ENCODE results near the gene TRIM31. TPM values are rescaled to one million over a fixed set of nuclear protein-coding genes. Genes with fewer than 3 reads are reported as not detected.

Gene TRIM31
- total and polyA plus RNA-seq, 2 donors (not counting 3 experiments of a cell fraction or from before 2014, with no cell fraction given): not detected

DNA sequence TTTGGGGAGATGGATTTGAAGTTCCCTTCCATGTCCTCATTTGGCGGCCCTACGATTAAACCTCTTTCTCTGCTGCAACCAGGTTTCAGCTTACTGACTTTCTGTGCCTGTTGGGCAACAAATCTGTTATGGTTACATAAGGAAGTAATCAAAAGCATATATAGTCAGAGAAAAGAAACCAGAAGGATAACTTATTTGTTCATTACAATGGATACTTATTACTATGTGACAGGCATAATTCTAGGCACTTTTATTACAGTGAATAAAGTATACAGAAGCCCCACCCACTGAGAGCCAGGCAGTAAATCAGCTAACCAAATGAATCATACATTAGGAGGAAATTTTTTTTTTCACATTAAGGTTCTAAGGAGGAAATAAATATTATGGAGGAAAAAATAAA is 9.6 kb upstream of the TRIM31 start:
- H3K4me2 ChIP-seq (ENCODE audit: insufficient read depth, low read length): no peak overlapping the region
- H3K9ac ChIP-seq (replicated peaks; ENCODE audit: extremely low read depth, insufficient read depth, low read length): no peak overlapping the region
- H3K4me1 ChIP-seq (ENCODE audit: control insufficient read depth, extremely low read depth, insufficient read depth, low read length): no peaks in the 10 kb centered on the region
- H3K27ac ChIP-seq (ENCODE audit: insufficient read depth, low read depth, low read length): no peak overlapping the region
- H3K27me3 ChIP-seq (ENCODE audit: control insufficient read depth in 2 of 2, insufficient read depth in 2 of 2, low read length in 2 of 2): peaks cover 24% of the 10 kb centered on the region in 2 experiments
- DNase-seq (ENCODE audit: low read depth, low spot score) (no peak), FAIRE-seq (no peak)
- CTCF ChIA-PET: interaction anchor here (0.6 to 2.5 kb wide), 3 partner anchors 9 to 10 kb away, joined by 4 to 13 read pairs (median 5); no protein-coding TSS in a partner anchor
- no peaks in the 10 kb centered on the region for H3K9me1 ChIP-seq (replicated peaks; ENCODE audit: control insufficient read depth, extremely low read depth, insufficient read depth, low read length)
- H3K9me3 ChIP-seq (replicated peaks; ENCODE audit: control insufficient read depth, insufficient read depth, low read length): no peaks in the 10 kb centered on the region
- no peaks in the 10 kb centered on the region for H3K79me2 ChIP-seq (ENCODE audit: control insufficient read depth, insufficient read depth, low read length)
- POLR2A ChIA-PET: no interaction called here
- no peaks in the 10 kb centered on the region for H4K20me1 ChIP-seq (replicated peaks; ENCODE audit: control insufficient read depth, extremely low read depth, insufficient read depth, low read length)
- no peak overlapping the region for H2AFZ ChIP-seq (ENCODE audit: low read depth, low read length)
- no peak for TF ChIP-seq GATA2 (IDR thresholded peaks at IDR 0.05; ENCODE audit: insufficient read depth, insufficient read length, low read depth, low read length)
- no peak for TF ChIP-seq FOS (IDR thresholded peaks at IDR 0.05; ENCODE audit: borderline replicate concordance, insufficient read depth, low read length)
- TF ChIP-seq POLR2A (IDR thresholded peaks at IDR 0.05; ENCODE audit: low read depth, low read length): no peak
- TF ChIP-seq, protein P1, sequence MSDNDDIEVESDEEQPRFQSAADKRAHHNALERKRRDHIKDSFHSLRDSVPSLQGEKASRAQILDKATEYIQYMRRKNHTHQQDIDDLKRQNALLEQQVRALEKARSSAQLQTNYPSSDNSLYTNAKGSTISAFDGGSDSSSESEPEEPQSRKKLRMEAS (IDR thresholded peaks at IDR 0.05; ENCODE audit: insufficient read depth, insufficient read length): no peak
- no peak for TF ChIP-seq POLR2AphosphoS5 (IDR thresholded peaks at IDR 0.05; ENCODE audit: insufficient read depth, low read depth, low read length)
- no peak for TF ChIP-seq MYC (IDR thresholded peaks at IDR 0.05; ENCODE audit: low read depth, low read length)
- no peak for TF ChIP-seq EZH2 (IDR thresholded peaks at IDR 0.05; ENCODE audit: borderline replicate concordance, low read depth, low read length, severe bottlenecking)
- no peak for TF ChIP-seq JUN (IDR thresholded peaks at IDR 0.05; ENCODE audit: borderline replicate concordance, insufficient read depth, insufficient read length, low read depth)
- TF ChIP-seq, protein P2, sequence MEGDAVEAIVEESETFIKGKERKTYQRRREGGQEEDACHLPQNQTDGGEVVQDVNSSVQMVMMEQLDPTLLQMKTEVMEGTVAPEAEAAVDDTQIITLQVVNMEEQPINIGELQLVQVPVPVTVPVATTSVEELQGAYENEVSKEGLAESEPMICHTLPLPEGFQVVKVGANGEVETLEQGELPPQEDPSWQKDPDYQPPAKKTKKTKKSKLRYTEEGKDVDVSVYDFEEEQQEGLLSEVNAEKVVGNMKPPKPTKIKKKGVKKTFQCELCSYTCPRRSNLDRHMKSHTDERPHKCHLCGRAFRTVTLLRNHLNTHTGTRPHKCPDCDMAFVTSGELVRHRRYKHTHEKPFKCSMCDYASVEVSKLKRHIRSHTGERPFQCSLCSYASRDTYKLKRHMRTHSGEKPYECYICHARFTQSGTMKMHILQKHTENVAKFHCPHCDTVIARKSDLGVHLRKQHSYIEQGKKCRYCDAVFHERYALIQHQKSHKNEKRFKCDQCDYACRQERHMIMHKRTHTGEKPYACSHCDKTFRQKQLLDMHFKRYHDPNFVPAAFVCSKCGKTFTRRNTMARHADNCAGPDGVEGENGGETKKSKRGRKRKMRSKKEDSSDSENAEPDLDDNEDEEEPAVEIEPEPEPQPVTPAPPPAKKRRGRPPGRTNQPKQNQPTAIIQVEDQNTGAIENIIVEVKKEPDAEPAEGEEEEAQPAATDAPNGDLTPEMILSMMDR (IDR thresholded peaks at IDR 0.05; ENCODE audit: extremely low read depth in 1 of 2, insufficient read depth in 1 of 2, low read depth in 1 of 2, low read length in 2 of 2): no peak
- H3K36me3 ChIP-seq (ENCODE audit: control insufficient read depth in 2 of 2, extremely low read depth in 1 of 2, insufficient read depth in 2 of 2, low read length in 2 of 2): no peaks in the 10 kb centered on the region
- no TSS peak for BruUV-seq (replicated peaks)
- intact Hi-C loops (cut with micrococcal nuclease): no loop called here
- no peak overlapping the region for H3K4me3 ChIP-seq (replicated peaks in 1 of 3; ENCODE audit: insufficient read depth in 1 of 3, low read depth in 1 of 3, low read length in 3 of 3)
- dilution Hi-C loops (cut with MboI; ENCODE audit: extremely low pct_ligation_motif_present, low sequenced_read_pairs): no loop called here

All from endothelial cell of umbilical vein (primary cell).